Karpas-422 (cell line): ENCODE data around the gene EVL. TPM values are rescaled to one million over a fixed set of nuclear protein-coding genes. Genes with fewer than 3 reads are reported as not detected.

Experiments used
- DNase-seq: peaks from one replicate; pipeline ENCODE4 v3.0.0-alpha.2; 2015
- H2AFZ ChIP-seq: fragments of 200-600 bp; sonication (generic); 2 replicates; pipeline ENCODE4 v1.6.1; 2014; ENCODE audit warnings: antibody characterized with exemption, low read length, mixed read lengths
- H3K27ac ChIP-seq: fragments of 200-600 bp; sonication (generic); 2 replicates; pipeline ENCODE4 v1.5.1; 2014; ENCODE audit warnings: mild to moderate bottlenecking, low read length, moderate library complexity
- H3K27me3 ChIP-seq: fragments of 200-600 bp; sonication (generic); 2 replicates; pipeline ENCODE4 v1.6.1; 2014; ENCODE audit warnings: low read length, mixed read lengths
- H3K36me3 ChIP-seq: fragments of 200-600 bp; sonication (generic); 2 replicates; pipeline ENCODE4 v1.6.1; 2014; ENCODE audit warnings: low read length, mixed read lengths; ENCODE audit not compliant: insufficient read depth
- H3K4me1 ChIP-seq: fragments of 200-600 bp; sonication (generic); 2 replicates; pipeline ENCODE4 v1.6.1; 2014; ENCODE audit warnings: mild to moderate bottlenecking, low read length, mixed read lengths
- H3K4me2 ChIP-seq: fragments of 200-600 bp; sonication (generic); 2 replicates; pipeline ENCODE4 v1.6.1; 2014; ENCODE audit warnings: low read length, low read depth, mild to moderate bottlenecking; ENCODE audit not compliant: poor library complexity, severe bottlenecking
- H3K4me3 ChIP-seq: fragments of 200-600 bp; sonication (generic); 2 replicates; pipeline ENCODE4 v1.5.1; 2014; ENCODE audit warnings: mild to moderate bottlenecking, antibody characterized with exemption, low read length, mixed read lengths
- H3K79me2 ChIP-seq: fragments of 200-600 bp; sonication (generic); 2 replicates; pipeline ENCODE4 v1.6.1; 2014; ENCODE audit warnings: mild to moderate bottlenecking, low read length, mixed read lengths
- H3K9ac ChIP-seq: fragments of 200-600 bp; sonication (generic); 2 replicates; pipeline ENCODE4 v1.6.0; 2014; ENCODE audit warnings: low read length
- H3K9me2 ChIP-seq: fragments of 200-600 bp; sonication (generic), shearing (Covaris generic); replicated peaks from 2 replicates; pipeline ENCODE4 v1.6.0; 2014; ENCODE audit warnings: mild to moderate bottlenecking, low read length, moderate library complexity; ENCODE audit not compliant: insufficient read depth
- H3K9me3 ChIP-seq: fragments of 300-700, 200-600 bp; sonication (generic); 2 replicates; pipeline ENCODE4 v1.6.1; 2014; ENCODE audit warnings: low read length, mixed read lengths
- H4K20me1 ChIP-seq: fragments of 200-600 bp; sonication (generic); 2 replicates; pipeline ENCODE4 v1.6.1; 2014; ENCODE audit warnings: mild to moderate bottlenecking, antibody characterized with exemption, low read length, low read depth; ENCODE audit not compliant: insufficient read depth
- total RNA-seq: library from RNA; depleted of rRNA; stranded (reverse); fragments of >200 nt; shearing (Covaris generic); gene quantifications from 2 replicates; pipeline ENCODE4 v1.2.3, GENCODE V29; 2014; ENCODE audit warnings: low replicate concordance

EVL gene
- total RNA-seq, 1 experiment from 2014 or later, result 3.5 TPM

DNA sequence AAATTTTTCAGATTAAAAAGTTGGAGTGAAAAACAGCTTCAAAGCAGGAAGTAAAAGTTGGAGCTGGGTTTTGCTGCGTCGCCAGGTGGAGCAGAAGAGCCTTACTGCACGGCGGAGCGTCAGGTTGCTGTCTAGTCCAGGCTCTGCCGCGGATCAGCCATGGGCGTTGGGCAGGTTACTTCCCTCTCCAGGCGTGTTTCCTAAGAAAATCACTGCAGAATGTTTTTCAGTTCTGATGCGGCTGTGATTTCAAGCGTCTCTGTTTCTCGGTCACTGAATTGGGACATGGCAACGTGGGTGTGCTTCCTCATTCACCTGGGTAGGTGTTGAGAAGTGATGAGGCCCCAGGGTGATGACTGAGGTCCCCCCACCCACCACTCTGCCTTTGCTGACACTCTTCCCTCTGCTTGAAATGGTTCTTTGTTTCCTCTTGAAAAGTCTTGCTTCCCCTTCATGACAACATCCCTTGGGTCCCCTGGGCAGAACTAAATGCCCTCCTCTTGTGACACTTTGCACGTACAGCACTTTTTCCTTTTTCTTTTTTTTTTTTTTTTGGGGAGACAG is 7.6 kb downstream of the EVL start:
- Histone ChIP-seq H3K4me1 (peaks cover 11% of the 10 kb centered on the region), H4K20me1 (no peaks in the 10 kb centered on the region), H3K9ac (peak overlapping the region; percentile 23), H3K36me3 (no peaks in the 10 kb centered on the region), H3K9me3 (no peaks in the 10 kb centered on the region), H3K4me3 (peak overlapping the region; percentile 29; the same call in 1 of the 2 replicates), H3K27me3 (no peaks in the 10 kb centered on the region; the same call in 1 of the 2 replicates), H3K27ac (no peak overlapping the region), H2AFZ (peak overlapping the region; percentile 67; the same call in 1 of the 2 replicates), H3K9me2 (no peaks in the 10 kb centered on the region), H3K79me2 (no peaks in the 10 kb centered on the region), H3K4me2 (peak overlapping the region; percentile 26)
- peak; percentile 81 for DNase-seq

DNA sequence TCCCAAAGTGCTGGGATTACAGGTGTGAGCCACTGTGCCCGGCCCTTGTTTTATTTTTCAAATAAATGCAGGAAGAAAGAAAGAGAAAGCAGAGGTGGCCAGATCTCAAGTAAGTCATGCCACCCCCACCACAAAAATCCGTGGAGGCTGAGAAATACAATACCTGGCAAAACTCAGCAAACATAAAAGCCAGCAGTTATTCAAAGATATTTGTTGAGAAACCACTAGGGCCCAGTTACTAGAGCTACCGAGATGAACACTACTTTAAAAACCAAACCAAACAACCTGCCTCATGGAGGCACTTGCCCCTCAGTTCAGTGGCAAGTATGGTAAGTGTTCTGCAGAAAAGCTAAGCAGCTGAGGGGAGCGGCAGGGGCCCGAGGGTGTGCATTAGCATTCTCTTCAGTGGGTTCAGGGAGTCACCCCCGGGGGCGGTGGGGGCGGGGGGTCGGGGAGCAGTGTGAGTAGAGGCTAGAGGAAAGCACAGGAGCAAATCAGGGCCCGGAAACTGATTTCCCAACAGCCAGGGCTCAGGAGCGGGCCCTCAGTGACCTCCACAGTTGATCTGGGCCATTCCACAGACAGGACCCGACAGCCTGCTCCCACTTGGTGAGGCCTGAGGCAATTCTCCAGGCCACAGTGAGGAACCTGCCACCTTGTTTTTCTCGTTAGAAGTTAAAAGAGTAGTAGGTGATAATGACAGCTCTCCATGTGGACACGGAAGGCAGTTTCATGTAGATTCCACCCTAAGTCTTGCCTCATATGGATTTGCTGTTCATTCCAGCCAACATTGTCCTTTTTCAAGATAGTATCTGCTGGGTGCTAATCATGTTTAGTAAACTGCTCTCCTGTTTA is 8.6 kb downstream of the EVL start:
- Histone ChIP-seq H3K4me2 (no peak overlapping the region), H3K27me3 (no peaks in the 10 kb centered on the region; the same call in 1 of the 2 replicates), H3K4me3 (no peak overlapping the region), H3K9me3 (no peaks in the 10 kb centered on the region), H3K36me3 (no peaks in the 10 kb centered on the region), H3K27ac (no peak overlapping the region), H3K4me1 (peaks cover 8% of the 10 kb centered on the region), H4K20me1 (no peaks in the 10 kb centered on the region), H3K9ac (no peak overlapping the region), H2AFZ (no peak overlapping the region), H3K9me2 (no peaks in the 10 kb centered on the region), H3K79me2 (no peaks in the 10 kb centered on the region)
- DNase-seq, result no peak

DNA sequence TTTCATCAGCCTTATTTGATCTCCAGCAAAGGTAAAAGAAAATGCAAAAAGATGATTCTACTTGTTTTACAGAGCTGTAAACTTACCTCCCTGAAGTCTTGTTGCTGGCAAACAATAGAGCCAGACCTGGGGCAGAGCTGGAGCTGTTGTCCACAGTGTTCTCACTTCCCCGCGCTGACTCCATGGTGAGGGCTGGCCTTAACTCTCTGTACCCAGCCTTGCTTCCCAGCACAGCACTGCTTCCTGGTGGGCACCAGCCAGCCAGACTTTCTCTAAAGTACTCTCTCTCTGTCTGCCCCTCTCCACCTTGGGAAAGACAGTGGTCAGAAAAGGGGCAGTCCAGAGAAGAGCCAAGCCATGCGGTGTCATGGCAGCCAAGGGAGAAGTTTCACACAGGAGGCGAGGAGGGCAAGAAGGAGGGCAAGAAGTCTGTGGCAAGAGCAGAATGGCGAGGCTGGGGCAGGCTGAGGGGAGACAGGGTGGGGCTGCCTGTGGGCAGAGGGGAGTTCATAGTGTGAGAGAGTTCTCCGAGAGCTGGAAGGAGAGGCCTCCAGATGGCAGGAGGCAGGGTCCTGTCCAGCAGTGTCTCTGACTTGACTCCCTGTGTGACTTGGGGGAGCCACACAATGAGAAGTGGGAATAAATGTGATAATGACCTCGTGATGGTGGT is 9.3 kb downstream of the EVL start:
- no peak overlapping the region for H3K4me2 ChIP-seq
- no peaks in the 10 kb centered on the region for H3K79me2 ChIP-seq
- H3K9me2 ChIP-seq, result no peaks in the 10 kb centered on the region
- H3K9ac ChIP-seq, result no peak overlapping the region
- no peaks in the 10 kb centered on the region for H3K9me3 ChIP-seq
- no peak overlapping the region for H3K4me3 ChIP-seq
- H4K20me1 ChIP-seq, result no peaks in the 10 kb centered on the region
- H3K27ac ChIP-seq, result no peak overlapping the region
- H3K4me1 ChIP-seq, result peaks cover 8% of the 10 kb centered on the region
- H2AFZ ChIP-seq, result no peak overlapping the region
- H3K36me3 ChIP-seq, result no peaks in the 10 kb centered on the region
- H3K27me3 ChIP-seq, result no peaks in the 10 kb centered on the region
- DNase-seq, result no peak

DNA sequence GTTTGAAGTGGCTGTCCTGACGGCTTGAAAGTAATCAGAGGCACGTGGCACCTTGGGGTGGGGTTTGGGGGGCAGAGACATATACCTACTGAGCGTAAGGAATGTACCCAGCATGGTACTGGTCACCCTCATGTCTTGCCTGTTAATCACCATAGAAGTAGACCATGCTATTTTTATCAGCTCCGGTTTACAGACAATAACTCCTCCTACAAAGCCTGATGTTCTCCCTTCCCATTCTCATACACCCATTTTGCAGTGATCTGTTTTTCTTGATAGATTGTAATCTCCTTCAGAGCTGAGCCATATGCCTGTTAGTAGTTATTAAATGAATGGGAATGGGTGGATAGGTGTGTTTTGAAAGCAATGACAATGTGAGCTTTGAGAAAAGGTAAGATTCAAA is 10.5 kb downstream of the EVL start:
- H3K36me3 ChIP-seq, result no peaks in the 10 kb centered on the region
- H3K79me2 ChIP-seq, result no peaks in the 10 kb centered on the region
- H3K27me3 ChIP-seq, result no peaks in the 10 kb centered on the region
- no peak for DNase-seq
- H2AFZ ChIP-seq, result no peak overlapping the region
- no peaks in the 10 kb centered on the region for H3K9me2 ChIP-seq
- no peak overlapping the region for H3K9ac ChIP-seq
- no peaks in the 10 kb centered on the region for H4K20me1 ChIP-seq
- H3K4me1 ChIP-seq, result peaks cover 8% of the 10 kb centered on the region
- H3K9me3 ChIP-seq, result no peaks in the 10 kb centered on the region
- no peak overlapping the region for H3K27ac ChIP-seq
- H3K4me2 ChIP-seq, result no peak overlapping the region
- H3K4me3 ChIP-seq, result no peak overlapping the region

GRCh38 chr14:100076133-100076532 is 10.9 kb downstream of the EVL start:
- Histone ChIP-seq H3K9me3 (no peaks in the 10 kb centered on the region), H3K4me3 (no peak overlapping the region), H3K9ac (no peak overlapping the region), H3K4me2 (no peak overlapping the region), H3K27me3 (no peaks in the 10 kb centered on the region), H2AFZ (no peak overlapping the region), H3K27ac (no peak overlapping the region), H4K20me1 (no peaks in the 10 kb centered on the region), H3K4me1 (peaks cover 8% of the 10 kb centered on the region), H3K79me2 (no peaks in the 10 kb centered on the region), H3K36me3 (no peaks in the 10 kb centered on the region), H3K9me2 (no peaks in the 10 kb centered on the region)
- DNase-seq, result peak; percentile 54

GRCh38 chr14:100076606-100077005 is 11.4 kb downstream of the EVL start:
- H3K36me3 ChIP-seq, result no peaks in the 10 kb centered on the region
- H4K20me1 ChIP-seq, result no peaks in the 10 kb centered on the region
- no peaks in the 10 kb centered on the region for H3K27me3 ChIP-seq
- no peaks in the 10 kb centered on the region for H3K9me2 ChIP-seq
- H2AFZ ChIP-seq, result no peak overlapping the region
- DNase-seq, result no peak
- H3K4me3 ChIP-seq, result no peak overlapping the region
- no peaks in the 10 kb centered on the region for H3K79me2 ChIP-seq
- H3K9ac ChIP-seq, result no peak overlapping the region
- H3K4me1 ChIP-seq, result peaks cover 8% of the 10 kb centered on the region
- H3K9me3 ChIP-seq, result no peaks in the 10 kb centered on the region
- H3K27ac ChIP-seq, result no peak overlapping the region
- H3K4me2 ChIP-seq, result no peak overlapping the region

DNA sequence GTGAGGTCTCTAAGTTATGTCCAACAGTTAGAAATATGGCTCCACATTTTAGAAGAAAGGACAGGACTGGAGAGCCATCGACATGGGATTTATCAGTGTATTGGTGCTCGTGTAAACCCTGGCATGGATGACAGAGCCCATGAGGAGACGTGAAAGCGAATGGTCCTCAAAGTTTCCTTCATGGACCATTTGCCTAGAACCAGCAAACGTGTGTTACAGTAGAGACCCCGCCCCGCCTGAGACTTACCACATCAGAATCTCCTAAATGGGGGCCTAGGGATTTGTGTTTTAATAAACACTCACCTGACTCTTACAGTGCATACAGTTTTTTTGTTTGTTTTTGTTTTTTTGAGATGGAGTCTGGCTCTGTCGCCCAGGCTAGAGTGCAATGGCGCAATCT is 12.2 kb downstream of the EVL start:
- H3K9me2 ChIP-seq, result no peaks in the 10 kb centered on the region
- H3K79me2 ChIP-seq, result no peaks in the 10 kb centered on the region
- DNase-seq, result no peak
- no peaks in the 10 kb centered on the region for H3K27me3 ChIP-seq
- no peaks in the 10 kb centered on the region for H4K20me1 ChIP-seq
- no peak overlapping the region for H3K4me3 ChIP-seq
- peaks cover 8% of the 10 kb centered on the region for H3K4me1 ChIP-seq
- no peak overlapping the region for H3K4me2 ChIP-seq
- no peak overlapping the region for H3K27ac ChIP-seq
- no peaks in the 10 kb centered on the region for H3K9me3 ChIP-seq
- H3K36me3 ChIP-seq, result no peaks in the 10 kb centered on the region
- no peak overlapping the region for H2AFZ ChIP-seq
- no peak overlapping the region for H3K9ac ChIP-seq

- H3K36me3 ChIP-seq, result no peaks in the 10 kb centered on the region
- H4K20me1 ChIP-seq, result no peaks in the 10 kb centered on the region
- H3K9me2 ChIP-seq, result no peaks in the 10 kb centered on the region
- H3K27me3 ChIP-seq, result no peaks in the 10 kb centered on the region
- no peaks in the 10 kb centered on the region for H3K79me2 ChIP-seq
- no peak overlapping the region for H3K9ac ChIP-seq
- H3K4me1 ChIP-seq, result peaks cover 2% of the 10 kb centered on the region; the same call in 1 of the 2 replicates
- no peak overlapping the region for H3K4me3 ChIP-seq
- no peaks in the 10 kb centered on the region for H3K9me3 ChIP-seq
- H2AFZ ChIP-seq, result no peak overlapping the region
- no peak overlapping the region for H3K4me2 ChIP-seq
- DNase-seq, result no peak
- no peak overlapping the region for H3K27ac ChIP-seq
These were observed 13.1 kb downstream of the EVL start for GRCh38 chr14:100078216-100078803.
